HG03558 (cell line): Measurements from ENCODE around the gene CDKN2AIP.
"Not testable (repeated sequence)": the region's sequence is repeated elsewhere in the genome, so short reads cannot be mapped to it uniquely, and the experiment has no call there.

Source experiments
- ATAC-seq: cut with Tn5 transposase; IDR thresholded peaks from one replicate; pipeline ENCODE4 v1.9.1; 2021; ENCODE audit warnings: moderate number of reproducible peaks; ENCODE audit not compliant: unreplicated experiment; ENCODE audit errors: extremely low read depth

The CDKN2AIP gene

GRCh38 chr4:183447646-183448045 lies 3.2 kb downstream of the CDKN2AIP start:
- no peak for ATAC-seq

- no peak for ATAC-seq
These were observed 4.0 kb downstream of the CDKN2AIP start for GRCh38 chr4:183448436-183448835.

GRCh38 chr4:183449193-183449882 lies 4.9 kb downstream of the CDKN2AIP start:
- no peak for ATAC-seq

- no peak for ATAC-seq
These were observed 5.7 kb downstream of the CDKN2AIP start for GRCh38 chr4:183450108-183450507.

- no peak for ATAC-seq
These were observed 11.2 kb downstream of the CDKN2AIP start for GRCh38 chr4:183455431-183456195.

- no peak for ATAC-seq
These were observed 13.6 kb downstream of the CDKN2AIP start for GRCh38 chr4:183458005-183458404.

GRCh38 chr4:183463903-183464619 lies 19.6 kb downstream of the CDKN2AIP start:
- not testable (repeated sequence) for ATAC-seq

- not testable (repeated sequence) for ATAC-seq
These were observed 21.4 kb downstream of the CDKN2AIP start for GRCh38 chr4:183465879-183466278.

- no peak for ATAC-seq
These were observed 22.8 kb downstream of the CDKN2AIP start for GRCh38 chr4:183467246-183467645.

GRCh38 chr4:183468210-183469095 lies 24.0 kb downstream of the CDKN2AIP start:
- ATAC-seq, result no peak

- no peak for ATAC-seq
These were observed 24.8 kb downstream of the CDKN2AIP start for GRCh38 chr4:183469285-183469684.

- no peak for ATAC-seq
These were observed 25.5 kb downstream of the CDKN2AIP start for GRCh38 chr4:183469936-183470335.

- ATAC-seq, result no peak
These were observed 26.4 kb downstream of the CDKN2AIP start for GRCh38 chr4:183470821-183471220.

GRCh38 chr4:183471946-183472708 lies 27.7 kb downstream of the CDKN2AIP start:
- ATAC-seq, result no peak

GRCh38 chr4:183478123-183478522 lies 33.7 kb downstream of the CDKN2AIP start:
- no peak for ATAC-seq

- ATAC-seq, result no peak
These were observed 34.5 kb downstream of the CDKN2AIP start for GRCh38 chr4:183478926-183479325.

GRCh38 chr4:183482515-183483095 lies 38.2 kb downstream of the CDKN2AIP start:
- not testable (repeated sequence) for ATAC-seq

GRCh38 chr4:183483997-183484396 lies 39.6 kb downstream of the CDKN2AIP start:
- ATAC-seq, result no peak
